Stimulated activated CD8-positive, alpha-beta memory T cell treated with anti-CD3 and anti-CD28 coated beads, Interleukin-4, amount 100 ng/mL, for 4 hours (primary cell): ENCODE results near the gene RXRA.

Experiments
- DNase-seq, 2 donors: peaks; one replicate each; pipeline ENCODE4 v3.0.0-alpha.2; 2020; ENCODE audit warnings: low read depth in 2 of 2, low spot score in 1 of 2

The RXRA gene

GRCh38 chr9:134351606-134352176 is 25.4 kb downstream of the RXRA start:
- DNase-seq = no peak

GRCh38 chr9:134352247-134352933 is 26.1 kb downstream of the RXRA start:
- no peak for DNase-seq

DNA sequence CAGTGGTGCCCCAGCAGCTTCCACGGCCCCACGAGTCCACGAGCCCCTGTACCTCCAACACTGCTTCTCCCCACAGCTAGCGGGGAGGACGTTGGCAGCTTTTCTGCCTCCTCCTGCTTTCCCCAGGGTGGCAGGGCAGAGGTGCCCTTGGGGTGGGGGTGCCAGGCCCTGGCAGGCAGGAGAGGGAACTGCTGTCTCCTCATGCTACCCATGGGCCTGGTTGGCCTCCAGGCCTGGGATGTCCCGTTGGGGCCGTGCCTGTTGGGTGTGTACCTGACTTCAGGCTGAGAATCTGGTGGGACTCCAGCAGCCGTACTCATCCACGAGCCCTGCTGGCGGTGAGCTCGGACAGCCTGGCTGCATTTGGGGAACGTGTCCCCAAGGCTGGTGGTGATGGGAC is 27.3 kb downstream of the RXRA start:
- no peak for DNase-seq

- no peak for DNase-seq
Observed at GRCh38 chr9:134355158-134355557, 28.9 kb downstream of the RXRA start.

DNA sequence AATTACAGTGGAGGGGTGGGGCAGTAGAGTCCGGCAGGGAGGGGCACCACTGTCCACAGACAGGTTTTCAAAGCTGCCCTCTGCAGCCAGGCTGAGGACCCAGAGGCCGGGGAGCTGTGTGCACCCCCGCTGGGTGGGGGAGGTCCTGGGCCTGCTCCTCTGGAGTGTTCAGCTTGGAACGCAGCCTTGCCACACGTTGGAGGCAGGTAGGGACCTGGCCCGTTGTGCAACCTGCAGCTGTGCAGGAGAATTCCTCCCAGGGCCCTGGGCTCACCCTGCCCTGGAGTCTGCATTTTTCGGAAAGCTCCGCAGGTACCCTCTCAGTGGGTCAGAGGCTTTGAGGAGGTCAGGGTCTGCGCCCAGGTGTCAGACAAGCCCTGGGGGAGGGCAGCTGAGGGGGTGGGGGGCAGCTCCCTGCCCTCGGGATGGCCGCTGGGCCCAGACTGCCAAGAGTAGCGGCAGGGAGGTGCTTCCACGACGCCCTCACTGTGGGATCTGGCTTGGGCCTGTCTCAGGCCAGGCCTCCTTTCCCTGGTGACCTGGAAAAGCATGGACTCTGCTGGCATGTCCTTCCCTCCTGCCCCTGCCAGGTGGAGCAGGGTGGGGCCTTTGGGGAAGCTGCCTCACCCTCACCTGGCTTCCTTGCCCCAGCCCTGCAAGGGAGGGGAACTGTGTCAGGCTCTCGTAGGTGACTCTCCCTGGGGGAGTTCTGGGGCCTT is 29.5 kb downstream of the RXRA start:
- DNase-seq = no peak

GRCh38 chr9:134356496-134357470 is 30.5 kb downstream of the RXRA start:
- no peak for DNase-seq

- no peak for DNase-seq
Observed at GRCh38 chr9:134357631-134358025, 31.4 kb downstream of the RXRA start.

- DNase-seq = no peak
Observed at GRCh38 chr9:134358026-134358661, 31.9 kb downstream of the RXRA start.

- DNase-seq = no peak
Observed at GRCh38 chr9:134358662-134359319, 32.5 kb downstream of the RXRA start.

GRCh38 chr9:134359493-134360179 is 33.4 kb downstream of the RXRA start:
- no peak for DNase-seq

GRCh38 chr9:134360180-134360759 is 34.0 kb downstream of the RXRA start:
- no peak for DNase-seq

- DNase-seq = no peak
Observed at GRCh38 chr9:134360897-134361296, 34.6 kb downstream of the RXRA start.

DNA sequence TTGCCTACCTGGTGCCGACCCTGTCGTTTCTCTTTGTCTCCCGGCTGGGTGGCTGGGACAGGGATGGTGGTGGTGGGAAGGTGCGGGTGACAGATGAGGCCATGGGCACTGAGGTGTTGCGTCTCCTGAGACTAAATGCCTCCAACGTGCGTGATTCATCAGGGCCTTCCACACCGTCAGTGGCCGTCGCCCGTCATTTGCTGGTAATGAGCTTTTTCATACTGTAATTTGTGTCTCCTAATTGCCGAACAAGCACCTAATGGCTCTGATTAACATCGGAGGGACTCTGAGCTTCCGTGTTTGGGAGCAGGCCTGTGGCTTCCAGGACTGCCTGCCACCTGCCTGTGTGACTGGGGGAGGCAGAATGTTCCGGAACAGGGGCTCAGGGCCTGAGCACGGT is 35.2 kb downstream of the RXRA start:
- no peak for DNase-seq

- no peak for DNase-seq
Observed at GRCh38 chr9:134361843-134362414, 35.7 kb downstream of the RXRA start.

DNA sequence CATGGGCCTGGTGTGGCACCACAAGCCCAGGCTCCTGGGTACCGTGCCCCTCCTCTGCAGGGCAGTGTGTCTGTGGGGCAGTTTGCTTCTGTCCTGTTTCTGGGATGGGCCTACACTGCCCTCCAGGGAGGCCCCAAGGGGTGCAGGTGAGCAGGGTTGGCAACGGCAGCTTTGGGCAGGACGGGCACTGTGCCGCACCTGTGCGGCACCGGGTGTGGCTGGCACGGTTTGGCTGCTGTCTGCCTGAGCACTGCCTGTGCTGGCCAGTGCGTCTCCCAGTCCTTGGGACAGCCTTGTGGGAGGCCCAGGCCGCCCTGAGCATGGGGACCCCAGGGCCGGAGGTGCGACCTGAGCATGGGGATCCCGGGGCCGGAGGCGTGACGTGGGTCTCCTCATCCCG is 37.2 kb downstream of the RXRA start:
- DNase-seq = no peak

DNA sequence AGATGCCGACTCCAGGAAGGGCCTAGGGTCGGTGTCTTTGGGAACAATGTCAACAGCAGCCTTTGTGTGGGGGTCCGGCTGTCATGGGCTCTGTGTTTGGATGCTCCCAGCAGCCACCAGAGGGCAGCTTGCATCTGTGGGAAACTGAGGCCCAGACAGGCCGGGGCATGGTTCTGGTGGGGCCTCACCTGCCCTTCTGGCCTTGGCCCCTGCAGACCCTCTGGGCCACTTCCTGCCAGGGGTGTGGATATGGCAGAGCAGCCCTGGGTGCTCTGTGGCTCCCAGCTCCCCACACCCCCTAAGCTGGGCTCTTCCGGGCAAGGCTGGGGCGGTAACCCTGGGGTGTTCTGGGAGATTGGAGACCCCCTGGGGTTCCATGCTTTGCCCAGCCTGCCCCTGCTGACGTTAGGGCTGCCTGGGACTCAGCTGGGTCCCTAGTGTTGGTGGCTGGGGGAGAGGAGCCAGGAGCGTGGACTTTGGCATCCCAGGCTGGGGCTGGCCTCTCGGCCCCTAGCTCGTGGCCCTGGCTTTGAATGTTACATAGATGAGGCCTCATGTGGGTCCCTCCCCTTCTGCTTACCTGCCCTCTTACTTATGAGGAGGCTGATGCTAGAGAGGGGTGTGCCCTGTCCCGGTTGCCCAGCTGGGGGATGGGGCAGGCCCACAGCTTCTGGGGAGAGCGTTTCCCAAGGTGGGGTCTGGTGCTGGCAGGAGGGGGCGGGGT is 38.3 kb downstream of the RXRA start:
- no peak for DNase-seq

DNA sequence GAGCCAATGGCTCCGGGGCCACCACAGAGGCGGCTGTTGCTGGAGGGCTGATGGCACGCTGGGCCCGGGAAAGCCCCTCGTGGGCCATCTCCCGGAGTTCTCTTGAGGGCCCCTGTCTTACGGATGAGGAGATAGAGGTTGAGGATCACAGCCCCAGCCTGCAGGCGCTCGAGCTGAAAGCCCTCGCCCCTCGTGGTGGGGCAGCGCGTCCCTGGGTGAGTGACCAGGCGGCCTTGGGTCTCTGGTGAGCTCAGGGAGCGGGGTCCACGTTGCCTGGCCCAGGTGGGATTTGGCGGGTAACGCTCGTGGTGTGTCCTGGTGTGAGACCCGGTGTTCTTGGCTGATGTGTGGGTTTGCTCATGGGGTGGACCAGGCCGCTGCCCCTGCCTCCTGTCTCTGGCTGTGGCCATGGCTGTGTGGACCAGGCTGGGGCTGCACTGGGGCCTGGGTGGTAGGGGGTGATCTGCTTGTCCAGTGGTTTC is 38.9 kb downstream of the RXRA start:
- no peak for DNase-seq

- DNase-seq = no peak
Observed at GRCh38 chr9:134365791-134366222, 39.6 kb downstream of the RXRA start.
